BE2C (cell line): ENCODE results near the gene SCP2.

Source experiments
- DNase-seq: peaks from one replicate; pipeline ENCODE4 v3.0.0-alpha.2; 2020
- H3K27me3 ChIP-seq: fragments of 250-450 bp; sonication (Bioruptor Pico); 2 replicates; pipeline ENCODE4 v1.5.1; 2020; ENCODE audit warnings: mild to moderate bottlenecking
- H3K36me3 ChIP-seq: fragments of 250-450 bp; sonication (Bioruptor Pico); 2 replicates; pipeline ENCODE4 v1.5.1; 2020; ENCODE audit warnings: mild to moderate bottlenecking
- H3K4me1 ChIP-seq: fragments of 250-450 bp; sonication (Bioruptor Pico); 2 replicates; pipeline ENCODE4 v1.5.1; 2020
- H3K4me3 ChIP-seq: 2 replicates; pipeline ENCODE4 v1.5.1; 2011; ENCODE audit warnings: low read depth, low read length
- H3K9me3 ChIP-seq: fragments of 250-450 bp; sonication (Bioruptor Pico); 2 replicates; pipeline ENCODE4 v1.5.1; 2020
- CTCF ChIP-seq: IDR thresholded peaks from 2 replicates; pipeline ENCODE4 v1.5.1; 2012; ENCODE audit warnings: mild to moderate bottlenecking, low read depth, low read length

The SCP2 gene

DNA sequence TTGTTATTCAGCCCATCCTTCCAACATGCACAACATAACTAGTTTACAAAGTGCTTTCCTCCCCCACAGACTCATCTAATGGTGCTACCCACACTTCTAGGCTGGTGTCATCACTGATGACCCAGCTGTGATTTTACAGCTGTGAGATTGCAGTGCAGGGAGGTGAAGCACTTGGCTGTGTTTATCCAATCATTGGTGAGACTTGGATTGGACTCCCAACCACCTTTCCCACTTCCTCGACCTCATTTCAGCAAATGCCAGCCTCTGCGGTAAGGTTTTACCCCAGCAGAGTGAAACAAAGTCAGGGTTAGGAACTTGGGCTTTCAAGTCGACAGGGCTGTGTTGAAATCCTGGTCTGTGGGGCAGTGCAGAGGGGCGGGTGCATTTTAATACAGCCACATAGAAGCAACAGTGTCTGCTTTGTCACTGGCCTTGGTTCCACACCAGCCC, 27.6 kb upstream of the SCP2 start:
- no peak for DNase-seq
- H3K9me3 ChIP-seq, result no peaks in the 10 kb centered on the region
- H3K4me1 ChIP-seq, result no peaks in the 10 kb centered on the region
- H3K4me3 ChIP-seq, result no peak overlapping the region
- no peaks in the 10 kb centered on the region for H3K27me3 ChIP-seq
- no peak for TF ChIP-seq CTCF
- H3K36me3 ChIP-seq, result no peaks in the 10 kb centered on the region

- H3K4me1 ChIP-seq, result no peaks in the 10 kb centered on the region
Observed at GRCh38 chr1:52900402-52900801, 26.7 kb upstream of the SCP2 start.

DNA sequence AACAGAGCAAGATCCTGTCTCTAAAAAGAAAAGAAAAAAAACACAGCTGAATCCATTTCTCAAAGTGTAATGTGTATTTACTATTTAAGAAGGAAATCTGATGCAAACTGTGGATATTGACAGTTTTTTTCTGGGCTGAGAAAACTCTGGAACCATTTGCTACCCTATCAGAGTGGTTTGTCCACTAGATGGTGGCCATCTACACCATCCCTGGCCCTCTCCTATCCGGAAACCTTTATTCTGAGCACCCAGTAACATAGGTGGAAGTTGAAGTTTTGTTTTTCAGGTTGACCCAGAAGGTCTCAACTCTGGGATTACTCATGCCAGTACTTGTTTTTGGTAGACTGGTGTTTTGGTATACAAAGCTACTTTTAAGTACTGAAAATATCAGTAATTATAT, 25.7 kb upstream of the SCP2 start:
- DNase-seq, result no peak
- no peak for TF ChIP-seq CTCF

More at GRCh38 chr1:52900402-52900801, 26.7 kb upstream of the SCP2 start:
- no peaks in the 10 kb centered on the region for H3K27me3 ChIP-seq
- DNase-seq, result no peak
- no peak overlapping the region for H3K4me3 ChIP-seq
- no peaks in the 10 kb centered on the region for H3K9me3 ChIP-seq
- TF ChIP-seq CTCF, result no peak
- H3K36me3 ChIP-seq, result no peaks in the 10 kb centered on the region

DNA sequence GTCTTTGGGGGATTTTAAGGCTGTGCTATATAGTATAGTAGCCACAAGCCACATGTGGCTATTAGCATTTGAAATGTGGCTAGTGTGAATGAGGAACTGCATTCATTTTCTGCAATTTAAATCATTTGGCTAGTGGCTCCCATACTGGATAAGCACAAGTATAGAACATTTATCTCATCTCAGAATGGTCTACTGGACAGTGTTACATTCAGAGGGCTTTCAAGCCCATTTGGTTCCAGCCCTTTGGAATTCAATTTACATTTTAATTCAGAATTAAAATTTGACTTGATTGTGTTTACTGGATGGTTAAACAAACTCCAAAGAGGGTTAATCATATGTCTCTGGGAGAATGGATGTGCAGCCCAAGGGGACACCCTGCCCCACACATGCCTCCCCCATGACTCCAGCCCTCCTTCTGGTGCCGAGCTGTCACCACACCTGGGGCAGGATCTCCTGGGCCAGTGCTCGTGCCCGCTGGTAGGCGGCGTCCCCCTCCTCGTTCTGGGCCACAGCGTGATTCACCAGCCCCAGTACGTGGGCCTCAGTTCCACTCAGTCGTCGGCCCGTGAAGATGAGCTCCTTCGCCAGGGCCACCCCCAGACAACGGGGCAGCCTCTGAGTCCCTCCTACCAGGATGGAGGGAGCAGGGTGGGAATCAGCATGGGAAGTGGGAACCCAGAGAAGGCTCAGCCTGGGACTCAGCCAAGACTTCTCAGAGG, 22.7 kb upstream of the SCP2 start:
- Histone ChIP-seq H3K27me3 (no peaks in the 10 kb centered on the region), H3K4me1 (no peaks in the 10 kb centered on the region), H3K9me3 (no peaks in the 10 kb centered on the region), H3K36me3 (no peaks in the 10 kb centered on the region), H3K4me3 (no peak overlapping the region)
- no peak for DNase-seq
- TF ChIP-seq CTCF, result no peak

More for the DNA sequence above, 25.7 kb upstream of the SCP2 start:
- Histone ChIP-seq H3K36me3 (no peaks in the 10 kb centered on the region), H3K9me3 (no peaks in the 10 kb centered on the region), H3K27me3 (no peaks in the 10 kb centered on the region), H3K4me3 (no peak overlapping the region), H3K4me1 (no peaks in the 10 kb centered on the region)

DNA sequence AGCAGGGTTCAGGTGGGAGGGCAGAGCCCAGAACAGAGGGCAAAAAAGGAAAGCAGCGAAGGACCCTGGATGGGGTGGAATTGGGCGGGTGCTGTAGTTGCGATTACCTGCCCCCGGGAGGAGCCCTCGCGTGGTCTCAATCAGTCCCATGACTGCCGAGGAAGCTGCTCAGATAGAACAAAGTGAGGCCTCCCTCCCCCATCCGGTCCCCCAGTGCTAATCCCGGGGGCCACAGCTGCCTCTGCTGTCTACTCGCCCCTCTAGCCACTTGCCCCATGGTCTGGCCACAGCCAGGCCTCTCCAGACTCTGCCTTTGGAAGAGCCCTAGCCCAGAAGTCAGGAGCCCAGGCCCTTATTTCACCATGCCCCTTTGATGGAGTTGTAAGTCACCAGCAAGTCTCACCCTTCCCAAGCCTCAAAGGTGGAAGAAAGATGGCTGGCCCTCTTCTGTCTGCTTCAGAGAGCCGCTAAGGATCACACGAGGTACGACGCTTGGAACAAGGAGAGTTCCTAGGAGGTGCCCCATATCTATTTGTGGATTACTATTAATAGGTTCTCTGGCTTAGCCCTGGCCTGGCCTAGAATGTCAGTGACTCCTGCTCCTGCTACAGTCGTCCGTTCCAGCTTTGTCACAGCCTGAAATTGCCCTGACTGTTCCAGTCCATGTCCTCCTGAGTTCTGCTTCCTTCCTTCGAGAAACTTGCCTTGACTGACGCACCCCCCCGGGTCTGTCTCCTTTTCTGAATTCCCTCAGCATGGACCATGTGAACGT, 22.0 kb upstream of the SCP2 start:
- no peaks in the 10 kb centered on the region for H3K36me3 ChIP-seq
- H3K4me3 ChIP-seq, result no peak overlapping the region
- no peaks in the 10 kb centered on the region for H3K9me3 ChIP-seq
- peak; percentile 48 for TF ChIP-seq CTCF
- H3K4me1 ChIP-seq, result no peaks in the 10 kb centered on the region
- peak; percentile 48 for DNase-seq
- H3K27me3 ChIP-seq, result no peaks in the 10 kb centered on the region

DNA sequence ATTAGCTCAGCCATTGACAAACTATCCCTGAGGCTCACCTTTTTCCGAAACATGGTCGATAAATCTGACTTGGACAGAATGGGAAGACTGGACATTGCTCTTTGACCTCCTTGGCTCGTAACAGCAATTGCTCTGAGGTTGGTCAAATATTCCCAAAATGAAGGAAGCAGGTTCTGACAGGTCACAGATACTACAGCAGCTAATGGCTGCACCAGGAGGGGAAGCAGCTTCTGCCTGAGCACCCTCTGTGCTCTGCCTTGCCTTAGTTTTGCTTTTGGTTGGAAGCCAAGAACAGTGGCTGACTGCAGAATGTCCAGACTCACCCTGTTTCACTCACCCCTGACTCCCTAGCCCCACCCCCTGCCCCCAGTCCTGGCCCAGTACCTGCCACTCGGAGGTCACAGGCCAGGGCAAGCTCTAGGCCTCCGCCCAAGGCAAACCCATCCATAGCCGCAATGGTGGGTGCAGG, 20.9 kb upstream of the SCP2 start:
- H3K36me3 ChIP-seq, result no peaks in the 10 kb centered on the region
- H3K4me1 ChIP-seq, result no peaks in the 10 kb centered on the region
- no peaks in the 10 kb centered on the region for H3K27me3 ChIP-seq
- no peak for TF ChIP-seq CTCF
- H3K9me3 ChIP-seq, result no peaks in the 10 kb centered on the region
- H3K4me3 ChIP-seq, result no peak overlapping the region
- DNase-seq, result no peak
